Renal cortical epithelial cell (primary cell): ENCODE results near the gene TMEM272. TPM values are rescaled to one million over a fixed set of nuclear protein-coding genes. Genes with fewer than 3 reads are reported as not detected.

Experiments used
- total RNA-seq: library from RNA; depleted of rRNA; stranded (reverse); fragments of >200 nt; gene quantifications from 2 replicates; pipeline ENCODE4 v1.2.3, GENCODE V29; 2014

The TMEM272 gene
- total RNA-seq, 1 donor from 2014 or later: not detected

Other genes with a start within 250 kb of the TMEM272 start
- 7.3 and 8.0 TPM in 2 replicates for gene DHRS12, start 41.0 kb downstream of the TMEM272 start, total RNA-seq
- not detected in 2 replicates for gene CCDC70, start 16.8 kb upstream of the TMEM272 start, total RNA-seq
- 3.5 and 15.9 TPM in 2 replicates for gene ATP7B, start 166.3 kb upstream of the TMEM272 start, total RNA-seq
- gene ALG11, start 167.2 kb upstream of the TMEM272 start, total RNA-seq: 23.8 and 41.3 TPM in 2 replicates
- 12.7 and 35.0 TPM in 2 replicates for gene UTP14C, start 179.5 kb upstream of the TMEM272 start, total RNA-seq